ENCODE results near the gene ADAMTS14. TPM values are rescaled to one million over a fixed set of nuclear protein-coding genes. Genes with fewer than 3 reads are reported as not detected.

The ADAMTS14 gene
- total RNA-seq, 1 experiment from 2014 or later = 1.6 TPM

DNA sequence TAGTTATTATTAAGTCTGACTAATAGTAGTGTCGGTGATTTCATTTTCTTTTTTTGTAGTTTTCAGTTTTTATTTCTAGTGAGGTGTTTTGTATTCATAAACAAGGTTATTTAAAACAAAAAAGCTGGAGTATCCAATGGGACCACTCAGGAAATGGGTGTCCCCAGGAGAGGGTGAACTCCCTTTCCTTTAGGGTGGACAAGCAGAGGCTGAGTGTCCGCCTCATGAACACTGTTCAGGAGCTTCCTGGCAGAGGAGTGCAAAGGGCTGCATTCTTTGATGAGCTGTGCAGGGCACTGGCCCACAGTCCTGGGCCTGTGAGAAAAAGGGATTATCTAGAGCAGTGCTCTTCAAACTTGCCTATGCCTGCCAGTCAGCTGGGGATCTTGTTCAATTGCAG lies 56.0 kb downstream of the ADAMTS14 start:
- no peaks in the 10 kb centered on the region; the same call in 1 of the 2 replicates for H3K4me1 ChIP-seq (ENCODE audit: insufficient read depth, low read length)
- no peak for DNase-seq
- H3K79me1 ChIP-seq (ENCODE audit: insufficient read depth, low read depth, low read length, poor library complexity, severe bottlenecking) = no peaks in the 10 kb centered on the region
- H2AK5ac ChIP-seq (ENCODE audit: insufficient read length, low read length) = no peak overlapping the region
- H4K20me1 ChIP-seq (ENCODE audit: control insufficient read depth, insufficient read depth, insufficient read length) = no peaks in the 10 kb centered on the region
- H3K14ac ChIP-seq (ENCODE audit: insufficient read depth, low read length) = no peak overlapping the region
- H3K4ac ChIP-seq (ENCODE audit: low read depth, low read length) = no peak overlapping the region
- Mint-ChIP-seq H3K27ac (no peak overlapping the region), H3K36me3 (ENCODE audit: insufficient read depth in 1 of 3, low read depth in 3 of 3) (peaks cover 0 to 8% (median 3%) of the 10 kb centered on the region in 3 experiments; a peak in 4 of 7 replicates), H3K27me3 (ENCODE audit: low read depth) (no peaks in the 10 kb centered on the region), H3K4me3 (no peak overlapping the region), H3K4me1 (peaks cover 9 to 13% of the 10 kb centered on the region in 2 experiments), H3K9me3 (peaks cover 3% of the 10 kb centered on the region in 2 experiments; a peak in 4 of 5 replicates)
- no peak overlapping the region for H3K27ac ChIP-seq (ENCODE audit: insufficient read length, low read depth, low read length)
- H3K56ac ChIP-seq (ENCODE audit: insufficient read length, low read depth, low read length) = no peak overlapping the region
- no peaks in the 10 kb centered on the region for H3K27me3 ChIP-seq (ENCODE audit: insufficient read depth, low read length)
- no peak overlapping the region for H2BK20ac ChIP-seq (ENCODE audit: low read depth, low read length, poor library complexity, severe bottlenecking)
- TF ChIP-seq, protein P1, sequence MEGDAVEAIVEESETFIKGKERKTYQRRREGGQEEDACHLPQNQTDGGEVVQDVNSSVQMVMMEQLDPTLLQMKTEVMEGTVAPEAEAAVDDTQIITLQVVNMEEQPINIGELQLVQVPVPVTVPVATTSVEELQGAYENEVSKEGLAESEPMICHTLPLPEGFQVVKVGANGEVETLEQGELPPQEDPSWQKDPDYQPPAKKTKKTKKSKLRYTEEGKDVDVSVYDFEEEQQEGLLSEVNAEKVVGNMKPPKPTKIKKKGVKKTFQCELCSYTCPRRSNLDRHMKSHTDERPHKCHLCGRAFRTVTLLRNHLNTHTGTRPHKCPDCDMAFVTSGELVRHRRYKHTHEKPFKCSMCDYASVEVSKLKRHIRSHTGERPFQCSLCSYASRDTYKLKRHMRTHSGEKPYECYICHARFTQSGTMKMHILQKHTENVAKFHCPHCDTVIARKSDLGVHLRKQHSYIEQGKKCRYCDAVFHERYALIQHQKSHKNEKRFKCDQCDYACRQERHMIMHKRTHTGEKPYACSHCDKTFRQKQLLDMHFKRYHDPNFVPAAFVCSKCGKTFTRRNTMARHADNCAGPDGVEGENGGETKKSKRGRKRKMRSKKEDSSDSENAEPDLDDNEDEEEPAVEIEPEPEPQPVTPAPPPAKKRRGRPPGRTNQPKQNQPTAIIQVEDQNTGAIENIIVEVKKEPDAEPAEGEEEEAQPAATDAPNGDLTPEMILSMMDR (conservative IDR thresholded peaks at IDR 0.05) = no peak
- no peak overlapping the region for H2BK120ac ChIP-seq (ENCODE audit: low read depth, low read length, poor library complexity, severe bottlenecking)
- H3K79me2 ChIP-seq (ENCODE audit: insufficient read depth, low read length) = no peaks in the 10 kb centered on the region
- H2BK5ac ChIP-seq (ENCODE audit: insufficient read length, low read length) = no peak overlapping the region
- H3K9me3 ChIP-seq (ENCODE audit: control insufficient read depth, low read depth, low read length) = no peaks in the 10 kb centered on the region
- whole genome bisulfite sequencing (ENCODE audit: extremely low coverage, insufficient read length, low lambda C conversion rate) = no CpG with 5 or more reads among the region's 2 CpGs
- no peak overlapping the region for H2BK15ac ChIP-seq (ENCODE audit: low read depth, low read length)
- no peak overlapping the region for H3K23ac ChIP-seq (ENCODE audit: insufficient read length, low read depth, low read length)
- no peak overlapping the region for H3T11ph ChIP-seq (ENCODE audit: low read length)
- no peak overlapping the region for H2AFZ ChIP-seq (ENCODE audit: low read length)
- no peak overlapping the region for H3K18ac ChIP-seq (ENCODE audit: insufficient read length, low read depth, low read length)
- H4K91ac ChIP-seq (ENCODE audit: insufficient read length, low read depth, low read length) = no peak overlapping the region
- no peak overlapping the region for H3K4me2 ChIP-seq (ENCODE audit: insufficient read depth, insufficient read length, low read length)
- no peak overlapping the region for H4K5ac ChIP-seq (ENCODE audit: insufficient read length, low read depth, low read length)
- H3K9ac ChIP-seq (ENCODE audit: extremely low read depth, insufficient read length, low read length) = no peak overlapping the region
- no peak overlapping the region for H2BK12ac ChIP-seq (ENCODE audit: insufficient read length, low read depth, low read length)
- H3K23me2 ChIP-seq (ENCODE audit: insufficient read length, low read depth, low read length, poor library complexity, severe bottlenecking) = no peaks in the 10 kb centered on the region
- H4K8ac ChIP-seq (replicated peaks; ENCODE audit: insufficient read length, low read depth, low read length) = no peak overlapping the region
